ENCODE results near the gene UPK2.
A peak's percentile ranks its signal among the peaks of the same experiment; 100 is the strongest.

Gene UPK2

GRCh38 chr11:118929501-118930093 is 26.5 kb upstream of the UPK2 start:
- no peak for TF ChIP-seq CTCF (IDR thresholded peaks at IDR 0.05; ENCODE audit: low read depth, low read length)
- no peak for TF ChIP-seq MAX (IDR thresholded peaks at IDR 0.05; ENCODE audit: low read depth, low read length)
- TF ChIP-seq POLR2A (IDR thresholded peaks at IDR 0.05; ENCODE audit: extremely low read depth, insufficient read length): no peak
- no peak; the same call in 1 of the 2 replicates for TF ChIP-seq MYC (IDR thresholded peaks at IDR 0.05; ENCODE audit: low read depth, low read length)
- peak; percentile 96 for DNase-seq (ENCODE audit: low read depth)
- H3K4me3 ChIP-seq (ENCODE audit: low read depth, low read length): peak overlapping the region; percentile 65

DNA sequence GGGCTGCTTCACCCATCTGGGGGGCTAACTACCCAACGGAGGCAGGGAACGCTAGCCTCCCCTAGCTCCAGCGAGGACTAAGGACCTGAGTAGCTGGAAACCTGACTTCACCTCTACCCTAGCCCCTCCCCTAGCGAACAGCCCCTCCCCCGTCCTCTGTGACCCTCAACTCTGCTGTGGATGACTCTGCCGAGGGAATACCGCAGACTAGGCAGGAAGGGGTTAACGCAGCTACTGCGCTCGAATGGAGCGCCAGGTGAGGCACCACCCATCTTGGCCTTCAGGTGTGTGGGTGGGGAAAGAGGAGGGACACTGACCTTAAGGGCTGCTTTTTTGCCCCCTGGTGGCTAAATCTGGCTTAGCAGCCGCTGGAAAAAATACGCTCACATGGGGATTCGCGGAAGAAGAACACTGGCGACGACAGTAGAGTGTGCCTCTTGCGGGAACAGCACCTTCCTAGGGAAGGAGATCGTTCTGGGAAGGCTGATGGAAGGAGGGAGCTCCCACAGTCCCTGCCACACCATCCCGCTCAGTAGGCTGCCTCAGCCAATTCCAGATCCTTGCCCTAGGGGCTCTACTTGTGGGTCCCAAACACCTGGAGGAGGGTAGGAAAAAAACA is 25.9 kb upstream of the UPK2 start:
- DNase-seq (ENCODE audit: low read depth): peak; percentile 84
- TF ChIP-seq CTCF (IDR thresholded peaks at IDR 0.05; ENCODE audit: low read depth, low read length) (peak; percentile 96), MAX (IDR thresholded peaks at IDR 0.05; ENCODE audit: low read depth, low read length) (peak; percentile 58), MYC (IDR thresholded peaks at IDR 0.05; ENCODE audit: low read depth, low read length) (peak; percentile 57; the same call in 1 of the 2 replicates), POLR2A (IDR thresholded peaks at IDR 0.05; ENCODE audit: extremely low read depth, insufficient read length) (peak; percentile 3)
- peak overlapping the region; percentile 65 for H3K4me3 ChIP-seq (ENCODE audit: low read depth, low read length)

GRCh38 chr11:118931571-118931970 is 24.5 kb upstream of the UPK2 start:
- DNase-seq (ENCODE audit: low read depth): no peak
- H3K4me3 ChIP-seq (ENCODE audit: low read depth, low read length): no peak overlapping the region
- no peak for TF ChIP-seq POLR2A (IDR thresholded peaks at IDR 0.05; ENCODE audit: extremely low read depth, insufficient read length)
- TF ChIP-seq CTCF (IDR thresholded peaks at IDR 0.05; ENCODE audit: low read depth, low read length): no peak
- TF ChIP-seq MYC (IDR thresholded peaks at IDR 0.05; ENCODE audit: low read depth, low read length): no peak
- no peak for TF ChIP-seq MAX (IDR thresholded peaks at IDR 0.05; ENCODE audit: low read depth, low read length)

- no peak for TF ChIP-seq POLR2A (IDR thresholded peaks at IDR 0.05; ENCODE audit: extremely low read depth, insufficient read length)
- TF ChIP-seq MYC (IDR thresholded peaks at IDR 0.05; ENCODE audit: low read depth, low read length): no peak
- TF ChIP-seq CTCF (IDR thresholded peaks at IDR 0.05; ENCODE audit: low read depth, low read length): no peak
- no peak for TF ChIP-seq MAX (IDR thresholded peaks at IDR 0.05; ENCODE audit: low read depth, low read length)
- DNase-seq (ENCODE audit: low read depth): no peak
- no peak overlapping the region for H3K4me3 ChIP-seq (ENCODE audit: low read depth, low read length)
Measured at GRCh38 chr11:118933486-118933885, 22.6 kb upstream of the UPK2 start.

- no peak overlapping the region for H3K4me3 ChIP-seq (ENCODE audit: low read depth, low read length)
- no peak for DNase-seq (ENCODE audit: low read depth)
- TF ChIP-seq MAX (IDR thresholded peaks at IDR 0.05; ENCODE audit: low read depth, low read length): no peak
- no peak for TF ChIP-seq MYC (IDR thresholded peaks at IDR 0.05; ENCODE audit: low read depth, low read length)
- no peak for TF ChIP-seq POLR2A (IDR thresholded peaks at IDR 0.05; ENCODE audit: extremely low read depth, insufficient read length)
- no peak for TF ChIP-seq CTCF (IDR thresholded peaks at IDR 0.05; ENCODE audit: low read depth, low read length)
Measured at GRCh38 chr11:118935376-118935775, 20.7 kb upstream of the UPK2 start.
